SK-N-SH treated with all-trans-retinoic acid at 6 μM for 48 hours (cell line): ENCODE results near the gene CIRBP.

Experiments used
- ARNTL ChIP-seq: fragments of 450-650 bp; formaldehyde crosslinking; IDR thresholded peaks from 2 replicates; pipeline ENCODE4 v1.5.0; 2020; ENCODE audit warnings: low read depth, mild to moderate bottlenecking, moderate library complexity, borderline replicate concordance
- CSDC2 ChIP-seq: fragments of 250-450 bp; sonication (Bioruptor Pico); IDR thresholded peaks from 2 replicates; pipeline ENCODE4 v1.5.0; 2020; ENCODE audit warnings: mild to moderate bottlenecking, moderate library complexity
- GLIS3 ChIP-seq: fragments of 250-450 bp; sonication (Bioruptor Pico); IDR thresholded peaks from 2 replicates; pipeline ENCODE4 v1.5.0; 2020; ENCODE audit warnings: mild to moderate bottlenecking, moderate library complexity
- RARB ChIP-seq: fragments of 250-450 bp; sonication (Bioruptor Pico); IDR thresholded peaks from 2 replicates; pipeline ENCODE4 v1.8.0; 2021; ENCODE audit warnings: mild to moderate bottlenecking, moderate library complexity
- ZFP3 ChIP-seq: fragments of 250-450 bp; sonication (Bioruptor Pico); IDR thresholded peaks from 2 replicates; pipeline ENCODE4 v1.5.0; 2020; ENCODE audit warnings: mild to moderate bottlenecking, moderate library complexity
- ZNF565 ChIP-seq: fragments of 450-650 bp; formaldehyde crosslinking; conservative IDR thresholded peaks from 2 replicates; pipeline ENCODE4 v1.5.0; 2020; ENCODE audit warnings: low read depth, mild to moderate bottlenecking, moderate library complexity
- TF ChIP-seq, protein P1 (sequence below): fragments of 250-450 bp; sonication (Bioruptor Pico); IDR thresholded peaks from 2 replicates; pipeline ENCODE4 v1.5.1; 2021; ENCODE audit warnings: mild to moderate bottlenecking, moderate library complexity

DNA sequence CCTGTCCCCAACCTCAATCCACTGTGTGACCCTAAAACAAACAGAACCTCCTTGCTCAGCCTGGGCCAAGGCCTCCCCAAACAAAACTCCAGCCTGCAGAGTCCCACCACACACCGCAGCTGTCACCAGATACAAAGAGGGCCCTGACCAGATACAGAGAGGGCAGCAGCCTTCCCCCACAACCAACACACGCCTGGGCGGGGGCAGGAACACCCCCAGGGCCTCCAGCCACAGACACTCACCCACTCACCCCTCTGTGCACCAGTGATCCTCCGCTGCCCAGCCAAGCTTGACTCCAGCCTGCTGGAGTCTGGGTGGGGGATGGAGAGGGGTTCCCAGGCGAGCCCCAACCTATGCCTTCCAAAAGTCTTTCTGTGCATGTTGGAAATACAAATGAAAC, 5.9 kb upstream of the CIRBP start:
- no peak for TF ChIP-seq ARNTL (CRISPR knock-in tag)
- no peak for TF ChIP-seq GLIS3 (CRISPR knock-in tag)
- TF ChIP-seq RARB (CRISPR knock-in tag) = no peak
- TF ChIP-seq, protein P1, sequence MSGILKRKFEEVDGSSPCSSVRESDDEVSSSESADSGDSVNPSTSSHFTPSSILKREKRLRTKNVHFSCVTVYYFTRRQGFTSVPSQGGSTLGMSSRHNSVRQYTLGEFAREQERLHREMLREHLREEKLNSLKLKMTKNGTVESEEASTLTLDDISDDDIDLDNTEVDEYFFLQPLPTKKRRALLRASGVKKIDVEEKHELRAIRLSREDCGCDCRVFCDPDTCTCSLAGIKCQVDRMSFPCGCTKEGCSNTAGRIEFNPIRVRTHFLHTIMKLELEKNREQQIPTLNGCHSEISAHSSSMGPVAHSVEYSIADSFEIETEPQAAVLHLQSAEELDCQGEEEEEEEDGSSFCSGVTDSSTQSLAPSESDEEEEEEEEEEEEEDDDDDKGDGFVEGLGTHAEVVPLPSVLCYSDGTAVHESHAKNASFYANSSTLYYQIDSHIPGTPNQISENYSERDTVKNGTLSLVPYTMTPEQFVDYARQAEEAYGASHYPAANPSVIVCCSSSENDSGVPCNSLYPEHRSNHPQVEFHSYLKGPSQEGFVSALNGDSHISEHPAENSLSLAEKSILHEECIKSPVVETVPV = no peak
- TF ChIP-seq ZNF565 = no peak
- TF ChIP-seq CSDC2 (CRISPR knock-in tag) = no peak
- TF ChIP-seq ZFP3 = no peak
